Gastrocnemius medialis (tissue), 4 donors: Measurements from ENCODE around the gene HSD3B2. TPM values are rescaled to one million over a fixed set of nuclear protein-coding genes. Genes with fewer than 3 reads are reported as not detected.

Experiments
- ATAC-seq, 2 donors: fragments of 150-250 bp; one replicate each; pipeline ENCODE4 v1.9.1; 2016
- DNase-seq, 2 donors: peaks; one replicate each; pipeline ENCODE4 v3.0.0-alpha.2; 2019
- H3K27ac ChIP-seq, 4 donors: fragments of 200-600 bp; sonication (generic); 1 replicate in 1 of 4; 2 replicates in 3 of 4; pipeline ENCODE4 v1.5.1; 2016 to 2018; ENCODE audit warnings: mild to moderate bottlenecking in 2 of 4, moderate library complexity in 1 of 4
- H3K27me3 ChIP-seq, 3 donors: fragments of 200-600 bp; sonication (generic) in 2 of 3; 1 replicate in 1 of 3; 2 replicates in 2 of 3; pipeline versions ENCODE4 v1.5.1 to v1.6.0; 2016 to 2019; ENCODE audit warnings: mild to moderate bottlenecking in 1 of 3, moderate library complexity in 1 of 3
- H3K36me3 ChIP-seq, 2 donors: fragments of 200-600 bp; sonication (generic) in 1 of 2; one replicate each; pipeline ENCODE4 v1.5.1; 2017 to 2018
- H3K4me1 ChIP-seq, 2 donors: fragments of 200-600 bp; sonication (generic) in 1 of 2; one replicate each; pipeline ENCODE4 v1.5.1; 2016 to 2017; ENCODE audit warnings: mild to moderate bottlenecking in 2 of 2
- H3K4me3 ChIP-seq, 4 donors: fragments of 200-600 bp; sonication (generic) in 3 of 4; 1 replicate in 1 of 4; 2 replicates in 3 of 4; pipeline ENCODE4 v1.5.1; 2016 to 2019; ENCODE audit warnings: mild to moderate bottlenecking in 2 of 4
- H3K9me3 ChIP-seq, 3 donors: fragments of 200-600 bp; sonication (generic) in 2 of 3; 1 replicate in 1 of 3; 2 replicates in 2 of 3; pipeline ENCODE4 v1.5.1; 2016 to 2019
- CTCF ChIP-seq, 5 experiments: fragments of 450-650 bp in 3 of 5; fragments of 200-600 bp in 2 of 5; sonication (generic) in 2 of 5; IDR thresholded peaks in 4 of 5; conservative IDR thresholded peaks in 1 of 5; 1 replicate in 4 of 5; 2 replicates in 1 of 5; pipeline ENCODE4 v1.5.1; 2016 to 2019; ENCODE audit warnings: antibody characterized with exemption in 5 of 5, mild to moderate bottlenecking in 3 of 5, moderate library complexity in 3 of 5
- POLR2A ChIP-seq, 2 donors: fragments of 450-650 bp; IDR thresholded peaks; one replicate each; pipeline ENCODE4 v1.6.1; 2017; ENCODE audit warnings: antibody characterized with exemption in 2 of 2, mild to moderate bottlenecking in 2 of 2, moderate library complexity in 2 of 2
- in situ Hi-C, 4 donors: fragments of 200-750 bp; cut with MboI; loops; one replicate each; pipeline versions ENCODE4 v1.15.0 to v1.8.0; 2017; ENCODE audit warnings: low sequenced_read_pairs in 4 of 4
- intact Hi-C: fragments of 100-400 bp; cut with DNase I; formaldehyde crosslinking; loops from one replicate; pipeline ENCODE4 v1.15.1; 2023; ENCODE audit warnings: low total_unique reads
- total RNA-seq, 4 donors: library from RNA; depleted of rRNA; stranded (reverse); fragments of >200 nt; gene quantifications; one replicate each; pipeline versions ENCODE4 v1.1.0 to v1.2.3, GENCODE V29; 2016

HSD3B2 gene
- total RNA-seq, 4 donors from 2014 or later = 0.66 TPM; not detected in 3

- TF ChIP-seq CTCF (IDR thresholded peaks at IDR 0.05 in 4 of 5, conservative IDR thresholded peaks at IDR 0.05 in 1 of 5) (no peak), POLR2A (IDR thresholded peaks at IDR 0.05) (no peak)
- Histone ChIP-seq H3K27me3 (no peaks in the 10 kb centered on the region), H3K27ac (no peak overlapping the region), H3K4me3 (no peak overlapping the region), H3K36me3 (no peaks in the 10 kb centered on the region), H3K9me3 (no peaks in the 10 kb centered on the region), H3K4me1 (no peaks in the 10 kb centered on the region)
- DNase-seq = no peak
- no peak for ATAC-seq
- in situ Hi-C loops = no loop called here
- intact Hi-C loops = no loop called here
These were observed 37.1 kb downstream of the HSD3B2 start for GRCh38 chr1:119452091-119452490.

- peak in 1 of 2 donors; percentile 14 for DNase-seq
- Histone ChIP-seq H3K4me3 (no peak overlapping the region), H3K4me1 (no peaks in the 10 kb centered on the region), H3K9me3 (no peaks in the 10 kb centered on the region), H3K36me3 (no peaks in the 10 kb centered on the region), H3K27me3 (no peaks in the 10 kb centered on the region), H3K27ac (no peak overlapping the region)
- ATAC-seq = no peak
- intact Hi-C loops = no loop called here
- in situ Hi-C loops = no loop called here
- TF ChIP-seq CTCF (IDR thresholded peaks at IDR 0.05 in 4 of 5, conservative IDR thresholded peaks at IDR 0.05 in 1 of 5) = no peak
- no peak for TF ChIP-seq POLR2A (IDR thresholded peaks at IDR 0.05)
These were observed 38.1 kb downstream of the HSD3B2 start for GRCh38 chr1:119453021-119453420.

GRCh38 chr1:119462964-119463363 is 48.0 kb downstream of the HSD3B2 start:
- Histone ChIP-seq H3K9me3 (no peaks in the 10 kb centered on the region), H3K27me3 (no peaks in the 10 kb centered on the region), H3K27ac (no peak overlapping the region), H3K4me1 (no peaks in the 10 kb centered on the region), H3K4me3 (no peak overlapping the region), H3K36me3 (no peaks in the 10 kb centered on the region)
- intact Hi-C loops = no loop called here
- ATAC-seq = no peak
- in situ Hi-C loops = no loop called here
- TF ChIP-seq POLR2A (IDR thresholded peaks at IDR 0.05) (no peak), CTCF (IDR thresholded peaks at IDR 0.05 in 4 of 5, conservative IDR thresholded peaks at IDR 0.05 in 1 of 5) (no peak)
- no peak for DNase-seq

GRCh38 chr1:119463569-119463968 is 48.6 kb downstream of the HSD3B2 start:
- intact Hi-C loops (no loop called here), in situ Hi-C loops (no loop called here)
- no peaks in the 10 kb centered on the region for H3K9me3 ChIP-seq
- H3K27ac ChIP-seq = no peak overlapping the region
- ATAC-seq (no peak), DNase-seq (no peak)
- H3K27me3 ChIP-seq = no peaks in the 10 kb centered on the region
- no peak overlapping the region for H3K4me3 ChIP-seq
- no peaks in the 10 kb centered on the region for H3K4me1 ChIP-seq
- H3K36me3 ChIP-seq = no peaks in the 10 kb centered on the region
- TF ChIP-seq CTCF (IDR thresholded peaks at IDR 0.05 in 4 of 5, conservative IDR thresholded peaks at IDR 0.05 in 1 of 5) = no peak
- TF ChIP-seq POLR2A (IDR thresholded peaks at IDR 0.05) = no peak

- Histone ChIP-seq H3K27me3 (no peaks in the 10 kb centered on the region), H3K4me3 (no peak overlapping the region), H3K4me1 (no peaks in the 10 kb centered on the region), H3K27ac (no peak overlapping the region), H3K9me3 (no peaks in the 10 kb centered on the region), H3K36me3 (no peaks in the 10 kb centered on the region)
- TF ChIP-seq CTCF (IDR thresholded peaks at IDR 0.05 in 4 of 5, conservative IDR thresholded peaks at IDR 0.05 in 1 of 5) = no peak
- TF ChIP-seq POLR2A (IDR thresholded peaks at IDR 0.05) = no peak
- ATAC-seq (no peak), DNase-seq (no peak)
- in situ Hi-C loops = no loop called here
- intact Hi-C loops = no loop called here
These were observed 51.5 kb downstream of the HSD3B2 start for GRCh38 chr1:119466445-119466844.
